ENCODE results near the gene CD109.
A peak's percentile ranks its signal among the peaks of the same experiment; 100 is the strongest.
"Not testable (repeated sequence)": the region's sequence is repeated elsewhere in the genome, so short reads cannot be mapped to it uniquely, and the experiment has no call there.

CD109 gene

GRCh38 chr6:73791336-73791735, 95.3 kb downstream of the CD109 start:
- DNase-seq (ENCODE audit: low spot score) = no peak

GRCh38 chr6:73792738-73793137, 96.7 kb downstream of the CD109 start:
- DNase-seq (ENCODE audit: low spot score) = no peak

DNA sequence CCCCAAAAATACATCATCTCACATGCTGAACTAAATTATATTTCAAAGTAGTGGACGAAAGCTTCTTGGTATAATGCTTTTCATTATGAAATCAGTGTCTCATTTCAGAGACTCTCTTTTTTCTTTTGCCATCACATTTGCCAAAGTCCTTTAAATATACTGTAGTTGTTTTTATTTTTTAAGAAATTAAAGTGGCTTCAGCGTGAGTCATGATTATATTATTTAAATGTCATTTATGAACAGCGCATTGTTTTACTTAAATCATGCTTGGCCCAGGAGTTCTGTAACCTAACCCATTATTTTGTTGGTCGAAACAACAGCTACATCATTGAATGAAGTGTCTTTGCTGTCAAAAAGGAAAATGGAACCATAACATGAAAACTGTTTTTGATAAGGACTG, 100.9 kb downstream of the CD109 start:
- DNase-seq (ENCODE audit: low spot score) = no peak

DNA sequence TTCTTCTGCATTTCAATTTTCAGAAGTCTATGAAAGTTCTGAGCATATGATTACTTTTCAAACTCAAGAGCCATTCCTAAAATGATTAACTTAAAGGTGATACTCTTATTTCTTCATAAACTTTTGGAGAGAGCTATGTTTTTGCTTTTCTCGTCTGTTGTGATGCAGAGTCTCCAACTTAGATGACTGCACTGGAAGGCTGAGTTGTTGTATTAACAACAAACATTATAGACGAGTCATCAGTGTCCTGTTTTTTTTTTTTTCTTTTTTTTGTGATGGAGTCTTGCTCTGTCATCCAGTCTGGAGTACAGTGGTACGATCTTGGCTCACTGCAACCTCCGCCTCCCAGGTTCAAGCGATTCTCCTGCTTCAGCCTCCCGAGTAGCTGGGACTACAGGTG, 101.9 kb downstream of the CD109 start:
- DNase-seq (ENCODE audit: low spot score) = no peak

- no peak for DNase-seq (ENCODE audit: low spot score)
These were observed 102.6 kb downstream of the CD109 start for GRCh38 chr6:73798592-73798991.

GRCh38 chr6:73800997-73801396, 105.0 kb downstream of the CD109 start:
- no peak for DNase-seq (ENCODE audit: low spot score)

GRCh38 chr6:73801652-73802268, 105.8 kb downstream of the CD109 start:
- DNase-seq (ENCODE audit: low spot score) = no peak

GRCh38 chr6:73802366-73802765, 106.4 kb downstream of the CD109 start:
- no peak for DNase-seq (ENCODE audit: low spot score)

- DNase-seq (ENCODE audit: low spot score) = no peak
These were observed 107.7 kb downstream of the CD109 start for GRCh38 chr6:73803562-73804241.

- DNase-seq (ENCODE audit: low spot score) = not testable (repeated sequence)
These were observed 109.2 kb downstream of the CD109 start for GRCh38 chr6:73805221-73805620.

DNA sequence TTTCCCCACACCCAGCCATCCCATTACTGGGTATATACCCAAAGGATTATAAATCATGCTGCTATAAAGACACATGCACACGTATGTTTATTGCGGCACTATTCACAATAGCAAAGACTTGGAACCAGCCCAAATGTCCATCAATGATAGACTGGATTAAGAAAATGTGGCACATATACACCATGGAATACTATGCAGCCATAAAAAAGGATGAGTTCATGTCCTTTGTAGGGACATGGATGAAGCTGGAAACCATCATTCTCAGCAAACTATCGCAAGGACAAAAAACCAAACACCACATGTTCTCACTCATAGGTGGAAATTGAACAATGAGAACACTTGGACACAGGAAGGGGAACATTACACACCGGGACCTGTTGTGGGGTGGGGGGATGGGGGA, 110.0 kb downstream of the CD109 start:
- DNase-seq (ENCODE audit: low spot score) = not testable (repeated sequence)

GRCh38 chr6:73811706-73812105, 115.7 kb downstream of the CD109 start:
- DNase-seq (ENCODE audit: low spot score) = no peak

DNA sequence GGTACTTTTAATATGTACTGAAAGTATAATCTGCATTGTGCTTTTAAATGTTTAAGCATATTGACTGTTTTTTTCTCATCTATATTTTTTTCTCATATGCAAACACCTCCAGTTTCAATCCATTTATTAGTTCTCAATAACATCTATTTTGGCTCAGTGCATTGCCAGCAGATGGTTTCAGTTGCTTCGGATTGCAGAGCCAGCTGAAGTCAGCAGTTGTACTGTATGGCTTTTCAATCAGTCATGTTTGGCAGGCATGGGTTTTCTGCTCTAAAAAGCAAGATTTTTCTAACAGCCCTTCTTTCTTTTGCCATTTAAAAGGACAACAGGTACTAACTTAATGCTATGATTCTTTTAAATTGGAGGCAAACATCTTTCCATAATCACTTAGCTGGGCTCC, 121.2 kb downstream of the CD109 start:
- no peak for DNase-seq (ENCODE audit: low spot score)

- no peak for DNase-seq (ENCODE audit: low spot score)
These were observed 127.2 kb downstream of the CD109 start for GRCh38 chr6:73823046-73823735.

- DNase-seq (ENCODE audit: low spot score) = no peak
These were observed 127.8 kb downstream of the CD109 start for GRCh38 chr6:73823832-73824231.

DNA sequence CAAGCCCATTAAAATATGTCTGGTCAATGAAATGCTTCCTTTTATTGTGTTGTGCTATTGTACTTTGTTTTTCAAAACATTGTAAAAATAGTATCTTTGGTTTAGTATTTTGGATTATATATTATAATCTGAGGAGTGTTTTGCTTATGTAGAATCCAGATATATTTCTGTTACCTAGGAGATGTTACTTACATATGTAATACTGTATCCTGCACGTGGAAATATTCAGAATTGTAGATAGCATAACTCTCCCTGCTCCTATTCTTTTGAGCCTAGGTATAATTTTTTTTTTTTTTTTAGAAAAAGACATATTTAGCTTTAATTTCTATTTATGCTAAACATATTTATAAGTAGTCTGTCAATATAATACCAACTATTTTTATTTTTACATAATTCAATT, 130.6 kb downstream of the CD109 start:
- DNase-seq (ENCODE audit: low spot score) = no peak

GRCh38 chr6:73830119-73830518, 134.1 kb downstream of the CD109 start:
- no peak for DNase-seq (ENCODE audit: low spot score)

- DNase-seq (ENCODE audit: low spot score) = no peak
These were observed 136.3 kb downstream of the CD109 start for GRCh38 chr6:73832313-73832712.

- DNase-seq (ENCODE audit: low spot score) = not testable (repeated sequence)
These were observed 148.7 kb downstream of the CD109 start for GRCh38 chr6:73844696-73845095.

GRCh38 chr6:73851048-73851447, 155.0 kb downstream of the CD109 start:
- DNase-seq (ENCODE audit: low spot score) = not testable (repeated sequence)

DNA sequence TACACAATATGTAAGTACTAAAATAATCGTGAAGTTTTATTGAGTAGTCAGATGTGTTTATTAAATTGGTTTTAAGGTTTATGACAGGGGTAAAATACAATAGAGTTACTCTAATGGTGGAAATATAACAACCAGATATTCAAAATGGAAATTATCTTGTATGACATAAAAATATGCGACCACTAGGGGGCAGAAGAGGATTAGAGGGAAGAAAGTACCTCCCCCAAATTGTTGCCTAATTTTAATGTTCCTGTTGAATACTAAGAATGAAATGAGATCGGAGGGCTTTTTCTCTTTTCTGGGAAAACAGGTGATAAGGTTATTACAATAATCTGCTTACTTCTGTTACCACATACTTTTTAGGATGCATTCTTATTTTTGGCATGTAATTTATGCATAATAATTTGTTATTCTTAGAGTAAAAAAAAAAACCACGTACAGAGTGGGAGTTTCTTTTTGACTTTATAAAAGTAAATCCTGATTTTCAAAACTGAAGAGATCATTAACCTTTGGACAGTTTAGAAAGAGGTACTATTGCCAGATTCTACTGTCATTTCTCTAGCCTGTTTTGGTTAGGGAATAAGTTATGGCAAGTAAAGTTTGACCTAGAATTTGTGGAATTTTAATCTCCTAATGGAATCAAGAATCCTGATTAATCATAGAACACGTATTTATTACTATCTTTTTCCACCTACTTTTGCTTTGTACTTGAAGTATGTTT, 159.2 kb downstream of the CD109 start:
- peak; percentile 46 for DNase-seq (ENCODE audit: low spot score)

- no peak for DNase-seq (ENCODE audit: low spot score)
These were observed 161.4 kb downstream of the CD109 start for GRCh38 chr6:73857341-73857890.

Data from CD4-positive, alpha-beta T cell treated with Interleukin-6 at 100 ng/mL for 8 hours (primary cell).